Activated naive CD4-positive, alpha-beta T cell treated with anti-CD3 and anti-CD28 coated beads, Interleukin-2, amount 50 U/mL, for 24 hours (primary cell): ENCODE data around the gene UGT1A10.

Source experiments
- H3K27ac Mint-ChIP-seq: one replicate; pipeline ENCODE4 v1.8.0; 2021; ENCODE audit warnings: mild to moderate bottlenecking, mixed read lengths
- H3K27me3 Mint-ChIP-seq: one replicate; pipeline ENCODE4 v1.8.0; 2021; ENCODE audit warnings: mixed read lengths
- H3K36me3 Mint-ChIP-seq: one replicate; pipeline ENCODE4 v1.8.0; 2021; ENCODE audit warnings: mixed read lengths
- H3K4me1 Mint-ChIP-seq: one replicate; pipeline ENCODE4 v1.8.0; 2021; ENCODE audit warnings: mixed read lengths
- H3K4me3 Mint-ChIP-seq: one replicate; pipeline ENCODE4 v1.8.0; 2021; ENCODE audit warnings: mild to moderate bottlenecking, mixed read lengths
- H3K9me3 Mint-ChIP-seq: one replicate; pipeline ENCODE4 v1.8.0; 2021; ENCODE audit warnings: mixed read lengths

UGT1A10 gene

GRCh38 chr2:233674995-233675394, 38.7 kb downstream of the UGT1A10 start:
- H3K4me3 Mint-ChIP-seq: no peak overlapping the region
- no peak overlapping the region for H3K27ac Mint-ChIP-seq
- H3K4me1 Mint-ChIP-seq: no peaks in the 10 kb centered on the region
- H3K9me3 Mint-ChIP-seq: no peaks in the 10 kb centered on the region
- H3K36me3 Mint-ChIP-seq: no peaks in the 10 kb centered on the region
- H3K27me3 Mint-ChIP-seq: peaks cover 26% of the 10 kb centered on the region

- Mint-ChIP-seq H3K36me3 (no peaks in the 10 kb centered on the region), H3K27ac (no peak overlapping the region), H3K27me3 (peaks cover 21% of the 10 kb centered on the region), H3K4me3 (no peak overlapping the region), H3K4me1 (no peaks in the 10 kb centered on the region), H3K9me3 (no peaks in the 10 kb centered on the region)
Measured at GRCh38 chr2:233676046-233676445, 39.8 kb downstream of the UGT1A10 start.

- peaks cover 14% of the 10 kb centered on the region for H3K27me3 Mint-ChIP-seq
- no peaks in the 10 kb centered on the region for H3K36me3 Mint-ChIP-seq
- no peaks in the 10 kb centered on the region for H3K9me3 Mint-ChIP-seq
- no peak overlapping the region for H3K27ac Mint-ChIP-seq
- no peaks in the 10 kb centered on the region for H3K4me1 Mint-ChIP-seq
- H3K4me3 Mint-ChIP-seq: no peak overlapping the region
Measured at GRCh38 chr2:233679196-233679595, 42.9 kb downstream of the UGT1A10 start.

- H3K36me3 Mint-ChIP-seq: no peaks in the 10 kb centered on the region
- no peak overlapping the region for H3K27ac Mint-ChIP-seq
- peaks cover 13% of the 10 kb centered on the region for H3K27me3 Mint-ChIP-seq
- H3K4me3 Mint-ChIP-seq: no peak overlapping the region
- H3K4me1 Mint-ChIP-seq: no peaks in the 10 kb centered on the region
- H3K9me3 Mint-ChIP-seq: no peaks in the 10 kb centered on the region
Measured at GRCh38 chr2:233680361-233681045, 44.3 kb downstream of the UGT1A10 start.

- H3K9me3 Mint-ChIP-seq: no peaks in the 10 kb centered on the region
- no peaks in the 10 kb centered on the region for H3K4me1 Mint-ChIP-seq
- H3K27ac Mint-ChIP-seq: no peak within 1 kb of the TSS
- no peaks in the 10 kb centered on the region for H3K36me3 Mint-ChIP-seq
- peaks cover 10% of the 10 kb centered on the region for H3K27me3 Mint-ChIP-seq
- no peak within 1 kb of the TSS for H3K4me3 Mint-ChIP-seq
Measured at GRCh38 chr2:233681521-233682099, 45.4 kb downstream of the UGT1A10 start, which contains the start of gene UGT1A7. Gene UGT1A7 (plus strand): TSS chr2:233681901. CDS start chr2:233681938, 37 bp downstream.

- H3K27ac Mint-ChIP-seq: no peak overlapping the region
- no peaks in the 10 kb centered on the region for H3K9me3 Mint-ChIP-seq
Measured at GRCh38 chr2:233684640-233685039, 48.4 kb downstream of the UGT1A10 start.

GRCh38 chr2:233686928-233687327, 50.7 kb downstream of the UGT1A10 start:
- H3K9me3 Mint-ChIP-seq: no peaks in the 10 kb centered on the region
- H3K4me3 Mint-ChIP-seq: no peak overlapping the region
- peaks cover 2% of the 10 kb centered on the region for H3K27me3 Mint-ChIP-seq
- H3K36me3 Mint-ChIP-seq: no peaks in the 10 kb centered on the region
- no peak overlapping the region for H3K27ac Mint-ChIP-seq
- no peaks in the 10 kb centered on the region for H3K4me1 Mint-ChIP-seq

More at GRCh38 chr2:233684640-233685039, 48.4 kb downstream of the UGT1A10 start:
- Mint-ChIP-seq H3K4me1 (no peaks in the 10 kb centered on the region), H3K36me3 (no peaks in the 10 kb centered on the region), H3K4me3 (no peak overlapping the region), H3K27me3 (peaks cover 6% of the 10 kb centered on the region)

- Mint-ChIP-seq H3K9me3 (no peaks in the 10 kb centered on the region), H3K4me1 (no peaks in the 10 kb centered on the region), H3K27me3 (peaks cover 2% of the 10 kb centered on the region), H3K27ac (no peak overlapping the region), H3K36me3 (no peaks in the 10 kb centered on the region), H3K4me3 (no peak overlapping the region)
Measured at GRCh38 chr2:233688341-233688740, 52.1 kb downstream of the UGT1A10 start.

GRCh38 chr2:233689031-233689430, 52.8 kb downstream of the UGT1A10 start:
- H3K4me1 Mint-ChIP-seq: no peaks in the 10 kb centered on the region
- no peaks in the 10 kb centered on the region for H3K36me3 Mint-ChIP-seq
- no peak overlapping the region for H3K27ac Mint-ChIP-seq
- H3K9me3 Mint-ChIP-seq: no peaks in the 10 kb centered on the region
- H3K27me3 Mint-ChIP-seq: peaks cover 6% of the 10 kb centered on the region
- H3K4me3 Mint-ChIP-seq: no peak overlapping the region

GRCh38 chr2:233689501-233689900, 53.3 kb downstream of the UGT1A10 start:
- Mint-ChIP-seq H3K27ac (no peak overlapping the region), H3K4me1 (no peaks in the 10 kb centered on the region), H3K36me3 (no peaks in the 10 kb centered on the region), H3K4me3 (no peak overlapping the region), H3K9me3 (no peaks in the 10 kb centered on the region), H3K27me3 (peaks cover 6% of the 10 kb centered on the region)

- Mint-ChIP-seq H3K4me3 (no peak overlapping the region), H3K36me3 (no peaks in the 10 kb centered on the region), H3K27ac (no peak overlapping the region), H3K4me1 (no peaks in the 10 kb centered on the region), H3K9me3 (no peaks in the 10 kb centered on the region), H3K27me3 (peaks cover 6% of the 10 kb centered on the region)
Measured at GRCh38 chr2:233690444-233690843, 54.2 kb downstream of the UGT1A10 start.

- H3K27me3 Mint-ChIP-seq: peaks cover 4% of the 10 kb centered on the region
- H3K4me1 Mint-ChIP-seq: no peaks in the 10 kb centered on the region
- no peak overlapping the region for H3K27ac Mint-ChIP-seq
- H3K4me3 Mint-ChIP-seq: no peak overlapping the region
- no peaks in the 10 kb centered on the region for H3K9me3 Mint-ChIP-seq
- H3K36me3 Mint-ChIP-seq: no peaks in the 10 kb centered on the region
Measured at GRCh38 chr2:233691443-233692433, 55.5 kb downstream of the UGT1A10 start.

- Mint-ChIP-seq H3K27me3 (peaks cover 5% of the 10 kb centered on the region), H3K4me1 (no peaks in the 10 kb centered on the region), H3K27ac (no peak within 1 kb of the TSS), H3K9me3 (no peaks in the 10 kb centered on the region), H3K4me3 (no peak within 1 kb of the TSS), H3K36me3 (no peaks in the 10 kb centered on the region)
Measured at GRCh38 chr2:233692648-233693047, 56.4 kb downstream of the UGT1A10 start, which contains the start of gene UGT1A6. Gene UGT1A6 (plus strand): TSS chr2:233692890. CDS start chr2:233693005, 115 bp downstream.

- H3K27ac Mint-ChIP-seq: no peak overlapping the region
- peaks cover 5% of the 10 kb centered on the region for H3K27me3 Mint-ChIP-seq
- H3K4me3 Mint-ChIP-seq: no peak overlapping the region
- no peaks in the 10 kb centered on the region for H3K9me3 Mint-ChIP-seq
- H3K36me3 Mint-ChIP-seq: no peaks in the 10 kb centered on the region
- H3K4me1 Mint-ChIP-seq: no peaks in the 10 kb centered on the region
Measured at GRCh38 chr2:233693963-233694362, 57.7 kb downstream of the UGT1A10 start.

- Mint-ChIP-seq H3K9me3 (no peaks in the 10 kb centered on the region), H3K4me3 (no peak overlapping the region), H3K36me3 (no peaks in the 10 kb centered on the region), H3K27me3 (peaks cover 4% of the 10 kb centered on the region), H3K4me1 (no peaks in the 10 kb centered on the region), H3K27ac (no peak overlapping the region)
Measured at GRCh38 chr2:233698740-233699139, 62.5 kb downstream of the UGT1A10 start.
